ENCODE data around the gene IKZF3.

The IKZF3 gene

DNA sequence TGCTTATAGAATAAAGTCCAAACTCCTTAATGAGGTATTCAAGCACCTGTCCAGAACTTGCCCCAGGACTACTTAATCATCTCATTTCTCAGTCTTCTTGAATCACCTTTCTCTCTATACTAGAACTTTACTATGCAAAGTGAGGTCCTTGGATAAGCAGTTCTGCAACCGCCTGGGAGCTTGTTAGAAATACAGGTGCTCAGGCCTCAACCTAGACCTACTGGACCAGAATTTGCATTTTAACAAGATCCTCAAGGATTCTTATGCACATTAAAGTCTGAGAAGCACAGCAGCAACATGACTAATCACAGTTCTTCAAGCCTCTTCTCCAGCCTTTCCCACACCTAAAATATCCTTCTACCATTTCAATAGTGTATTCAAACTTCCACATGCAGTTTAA, 64.7 kb downstream of the IKZF3 start:
- Histone ChIP-seq H3K9ac (ENCODE audit: low read length) (no peak overlapping the region), H3K4me2 (ENCODE audit: low read depth, low read length, poor library complexity, severe bottlenecking) (no peak overlapping the region), H3K9me2 (replicated peaks; ENCODE audit: insufficient read depth, low read length) (no peaks in the 10 kb centered on the region), H3F3A (ENCODE audit: insufficient read depth) (peaks cover 42% of the 10 kb centered on the region), H3K9me3 (ENCODE audit: insufficient read depth, low read length) (no peaks in the 10 kb centered on the region), H4K20me1 (ENCODE audit: low read depth, low read length) (no peaks in the 10 kb centered on the region), H3K79me2 (ENCODE audit: insufficient read depth, low read length) (peaks cover 46% of the 10 kb centered on the region), H3K27ac (ENCODE audit: low read depth, low read length) (peak overlapping the region; percentile 47), H2AFZ (ENCODE audit: low read depth, low read length, severe bottlenecking) (no peak overlapping the region), H3K36me3 (ENCODE audit: low read length) (peaks cover 11% of the 10 kb centered on the region; the same call in 1 of the 2 replicates), H3K4me3 (ENCODE audit: insufficient read depth, low read length, poor library complexity, severe bottlenecking) (no peak overlapping the region), H3K27me3 (ENCODE audit: low read length) (no peaks in the 10 kb centered on the region)
- TF ChIP-seq CTCF (IDR thresholded peaks at IDR 0.05; ENCODE audit: insufficient read depth, low read length, poor library complexity, severe bottlenecking) (no peak), EZH2phosphoT487 (conservative IDR thresholded peaks at IDR 0.05; ENCODE audit: low read length) (no peak)

- Histone ChIP-seq H3F3A (ENCODE audit: insufficient read depth) (peaks cover 39% of the 10 kb centered on the region), H3K4me2 (ENCODE audit: low read depth, low read length, poor library complexity, severe bottlenecking) (peak overlapping the region; percentile 59), H3K9me2 (replicated peaks; ENCODE audit: insufficient read depth, low read length) (no peaks in the 10 kb centered on the region), H3K79me2 (ENCODE audit: insufficient read depth, low read length) (peaks cover 26% of the 10 kb centered on the region), H4K20me1 (ENCODE audit: low read depth, low read length) (no peaks in the 10 kb centered on the region), H2AFZ (ENCODE audit: low read depth, low read length, severe bottlenecking) (no peak overlapping the region), H3K4me3 (ENCODE audit: insufficient read depth, low read length, poor library complexity, severe bottlenecking) (no peak overlapping the region), H3K27ac (ENCODE audit: low read depth, low read length) (peak overlapping the region; percentile 98), H3K27me3 (ENCODE audit: low read length) (no peaks in the 10 kb centered on the region), H3K9me3 (ENCODE audit: insufficient read depth, low read length) (no peaks in the 10 kb centered on the region), H3K36me3 (ENCODE audit: low read length) (peaks cover 31% of the 10 kb centered on the region), H3K9ac (ENCODE audit: low read length) (peak overlapping the region; percentile 45)
- TF ChIP-seq EZH2phosphoT487 (conservative IDR thresholded peaks at IDR 0.05; ENCODE audit: low read length) = no peak
- no peak for TF ChIP-seq CTCF (IDR thresholded peaks at IDR 0.05; ENCODE audit: insufficient read depth, low read length, poor library complexity, severe bottlenecking)
Measured at GRCh38 chr17:39794249-39794970, 69.7 kb downstream of the IKZF3 start.

DNA sequence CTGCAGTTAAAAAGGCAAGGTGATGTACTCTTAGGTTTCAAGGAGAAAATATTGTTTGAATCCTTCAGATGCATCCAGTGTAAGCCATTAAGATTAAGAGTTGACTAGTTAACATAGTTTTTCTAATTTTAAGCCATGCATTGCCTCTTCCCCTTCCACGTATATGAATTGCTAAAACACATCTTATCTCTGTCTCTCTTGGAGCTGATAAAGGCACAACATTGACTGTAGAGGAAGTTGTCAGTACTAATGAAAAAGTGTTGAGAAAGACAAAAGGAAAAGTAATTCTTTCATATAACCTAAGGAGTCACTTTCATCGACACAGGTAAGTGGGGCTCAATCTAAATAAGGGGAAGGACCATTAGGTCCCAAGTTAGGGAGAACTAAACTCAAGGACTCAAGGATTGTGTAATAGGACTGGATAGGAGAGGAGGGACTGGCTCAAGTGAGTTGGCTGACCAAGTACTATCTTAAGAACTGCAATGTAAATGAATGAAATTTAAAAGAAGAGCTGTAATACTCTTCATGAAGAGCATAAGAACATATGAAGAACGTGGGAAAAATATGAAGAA, 70.7 kb downstream of the IKZF3 start:
- Histone ChIP-seq H3K9me2 (replicated peaks; ENCODE audit: insufficient read depth, low read length) (no peaks in the 10 kb centered on the region), H3K4me2 (ENCODE audit: low read depth, low read length, poor library complexity, severe bottlenecking) (peak overlapping the region; percentile 59), H3K9ac (ENCODE audit: low read length) (peak overlapping the region; percentile 34), H3K36me3 (ENCODE audit: low read length) (peaks cover 34% of the 10 kb centered on the region), H3K4me3 (ENCODE audit: insufficient read depth, low read length, poor library complexity, severe bottlenecking) (no peak overlapping the region), H3F3A (ENCODE audit: insufficient read depth) (peaks cover 35% of the 10 kb centered on the region), H4K20me1 (ENCODE audit: low read depth, low read length) (no peaks in the 10 kb centered on the region), H3K27ac (ENCODE audit: low read depth, low read length) (peak overlapping the region; percentile 98), H3K27me3 (ENCODE audit: low read length) (no peaks in the 10 kb centered on the region), H3K9me3 (ENCODE audit: insufficient read depth, low read length) (no peaks in the 10 kb centered on the region), H3K79me2 (ENCODE audit: insufficient read depth, low read length) (peaks cover 20% of the 10 kb centered on the region), H2AFZ (ENCODE audit: low read depth, low read length, severe bottlenecking) (no peak overlapping the region)
- TF ChIP-seq CTCF (IDR thresholded peaks at IDR 0.05; ENCODE audit: insufficient read depth, low read length, poor library complexity, severe bottlenecking) (no peak), EZH2phosphoT487 (conservative IDR thresholded peaks at IDR 0.05; ENCODE audit: low read length) (no peak)

Measured in SU-DHL-6 (cell line).